Measurements from ENCODE around the gene CCDC174.

DNA sequence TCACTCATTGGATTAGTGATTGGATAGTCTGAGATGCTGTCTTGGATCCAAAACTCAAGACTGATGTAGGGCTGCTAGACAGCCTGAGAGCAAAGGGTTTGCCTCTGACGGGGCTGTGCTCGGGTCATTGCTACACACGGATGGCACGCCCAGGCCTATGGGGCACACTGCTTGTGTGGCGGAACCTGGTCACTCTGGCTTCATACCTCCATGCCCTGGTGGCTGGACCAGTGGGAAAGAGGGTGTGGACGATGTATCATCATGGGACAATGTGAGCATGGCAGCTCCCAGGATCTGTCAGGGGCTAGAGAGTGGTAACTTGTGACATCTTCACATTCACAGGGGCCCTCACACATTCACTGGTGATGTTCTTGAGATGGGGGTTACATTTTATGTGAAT, 18.1 kb upstream of the CCDC174 start:
- TF ChIP-seq CTCF (IDR thresholded peaks at IDR 0.05): no peak
- no peak for TF ChIP-seq POLR2A (IDR thresholded peaks at IDR 0.05)
